HuH-7 (cell line): ENCODE data around the gene HECA.
"Not testable (repeated sequence)": the region's sequence is repeated elsewhere in the genome, so short reads cannot be mapped to it uniquely, and the experiment has no call there.

Experiments used
- DNase-seq: peaks from one replicate; pipeline ENCODE4 v3.0.0; 2011; ENCODE audit warnings: low spot score

Gene HECA

GRCh38 chr6:139205843-139206242 is 71.0 kb downstream of the HECA start:
- DNase-seq: no peak

DNA sequence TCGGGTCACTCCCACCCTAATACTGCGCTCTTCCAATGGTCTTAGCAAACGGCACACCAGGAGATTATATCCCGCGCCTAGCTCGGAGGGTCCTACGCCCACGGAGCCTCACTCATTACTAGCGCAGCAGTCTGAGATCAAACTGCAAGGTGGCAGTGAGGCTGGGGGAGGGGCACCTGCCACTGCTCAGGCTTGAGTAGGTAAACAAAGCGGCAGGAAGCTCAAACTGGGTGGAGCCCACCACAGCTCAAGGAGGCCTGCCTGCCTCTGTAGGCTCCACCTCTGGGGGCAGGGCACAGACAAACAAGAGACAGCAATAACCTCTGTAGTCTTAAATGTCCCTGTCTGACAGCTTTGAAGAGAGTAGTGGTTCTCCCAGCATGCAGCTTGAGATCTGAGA is 75.9 kb downstream of the HECA start:
- DNase-seq: not testable (repeated sequence)

DNA sequence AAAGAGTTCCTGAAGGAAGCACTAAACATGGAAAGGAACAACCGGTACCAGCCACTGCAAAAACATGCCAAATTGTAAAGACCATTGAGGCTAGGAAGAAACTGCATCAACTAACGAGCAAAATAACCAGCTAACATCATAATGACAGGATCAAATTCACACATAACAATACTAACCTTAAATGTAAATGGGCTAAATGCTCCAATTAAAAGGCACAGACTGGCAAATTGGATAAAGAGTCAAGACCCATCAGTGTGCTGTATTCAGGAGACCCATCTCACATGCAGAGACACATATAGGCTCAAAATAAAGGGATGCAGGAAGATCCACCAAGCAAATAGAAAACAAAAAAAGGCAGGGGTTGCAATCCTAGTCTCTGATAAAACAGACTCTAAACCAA is 77.6 kb downstream of the HECA start:
- DNase-seq: not testable (repeated sequence)

GRCh38 chr6:139219271-139219729 is 84.4 kb downstream of the HECA start:
- peak; percentile 82 for DNase-seq

GRCh38 chr6:139219746-139220145 is 84.9 kb downstream of the HECA start:
- no peak for DNase-seq

GRCh38 chr6:139228387-139228786 is 93.5 kb downstream of the HECA start:
- DNase-seq: not testable (repeated sequence)
